Measurements from ENCODE around the gene XRCC5. TPM values are rescaled to one million over a fixed set of nuclear protein-coding genes. Genes with fewer than 3 reads are reported as not detected.

Gene XRCC5
- polyA plus RNA-seq, 3 donors from 2014 or later = 301 to 350 (median 303) TPM

DNA sequence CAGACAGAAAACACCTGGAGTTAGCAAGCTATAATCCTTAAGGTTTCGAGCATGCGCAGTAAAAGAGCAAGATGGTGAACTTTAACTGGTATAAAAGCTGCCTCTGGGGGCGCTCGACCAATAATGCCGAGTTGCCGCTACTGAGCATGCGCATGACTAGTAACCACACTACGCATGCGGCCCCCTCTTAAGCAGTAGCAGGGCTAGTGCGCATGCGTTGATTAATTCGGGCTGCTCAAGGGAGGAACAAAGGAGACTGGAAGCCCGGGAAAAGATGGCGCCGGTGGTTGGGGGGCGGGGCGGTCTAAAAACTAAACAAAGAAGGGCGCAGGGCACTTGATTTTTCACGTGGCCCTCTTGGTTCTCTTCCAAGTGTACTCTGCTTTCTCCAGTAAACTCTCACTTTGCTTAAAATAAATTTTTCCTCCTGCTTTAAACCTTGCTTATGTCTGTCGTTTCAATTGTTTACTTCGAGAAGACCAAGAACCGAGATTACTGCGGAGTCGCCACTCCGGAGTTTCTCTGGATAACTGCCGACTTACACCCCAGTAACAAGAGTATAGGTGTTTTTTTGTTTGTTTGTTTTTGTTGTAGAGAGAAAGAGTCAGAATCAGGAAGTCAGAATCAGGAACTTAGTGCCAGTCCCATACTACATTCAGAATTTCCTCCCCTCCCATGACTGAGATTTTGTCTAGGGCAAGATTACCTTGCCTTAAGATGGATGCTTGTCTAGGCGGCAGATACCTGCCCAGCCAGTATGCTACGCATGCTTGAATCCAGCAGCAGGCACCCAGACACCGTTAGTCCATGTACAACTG is 5.8 kb downstream of the XRCC5 start:
- Mint-ChIP-seq H3K9me3 (no peaks in the 10 kb centered on the region), H3K27me3 (ENCODE audit: low read depth in 3 of 3) (peaks cover 6 to 13% (median 8%) of the 10 kb centered on the region in 3 donors), H3K27ac (peak overlapping the region; percentile 91 to 99 (median 96)), H3K4me1 (peaks cover 73 to 97% of the 10 kb centered on the region in 2 donors), H3K4me3 (peak overlapping the region; percentile 85 to 95 (median 90)), H3K36me3 (peaks cover 17 to 57% (median 26%) of the 10 kb centered on the region in 3 donors)
- peak; percentile 96 to 97 (median 97) for DNase-seq

- Mint-ChIP-seq H3K27ac (peak overlapping the region; percentile 11 to 96 (median 51)), H3K4me3 (peak overlapping the region in 2 of 5 donors; percentile 17 to 31), H3K27me3 (ENCODE audit: low read depth in 3 of 3) (peaks cover 3 to 8% (median 7%) of the 10 kb centered on the region in 3 donors), H3K36me3 (peaks cover 23 to 66% (median 25%) of the 10 kb centered on the region in 3 donors), H3K9me3 (no peaks in the 10 kb centered on the region), H3K4me1 (peaks cover 59 to 90% of the 10 kb centered on the region in 2 donors)
- no peak for DNase-seq
Measured at GRCh38 chr2:216116418-216116817, 7.3 kb downstream of the XRCC5 start.

GRCh38 chr2:216117561-216118340 is 8.6 kb downstream of the XRCC5 start:
- H3K27me3 Mint-ChIP-seq (ENCODE audit: low read depth in 3 of 3) = peaks cover 4 to 10% (median 7%) of the 10 kb centered on the region in 3 donors
- peak overlapping the region in 2 of 6 donors; percentile 22 to 43 for H3K27ac Mint-ChIP-seq
- H3K9me3 Mint-ChIP-seq = no peaks in the 10 kb centered on the region
- peaks cover 49 to 82% of the 10 kb centered on the region in 2 donors for H3K4me1 Mint-ChIP-seq
- H3K4me3 Mint-ChIP-seq = peak overlapping the region in 1 of 5 donors; percentile 33
- peaks cover 23 to 71% (median 28%) of the 10 kb centered on the region in 3 donors for H3K36me3 Mint-ChIP-seq
- DNase-seq = no peak

DNA sequence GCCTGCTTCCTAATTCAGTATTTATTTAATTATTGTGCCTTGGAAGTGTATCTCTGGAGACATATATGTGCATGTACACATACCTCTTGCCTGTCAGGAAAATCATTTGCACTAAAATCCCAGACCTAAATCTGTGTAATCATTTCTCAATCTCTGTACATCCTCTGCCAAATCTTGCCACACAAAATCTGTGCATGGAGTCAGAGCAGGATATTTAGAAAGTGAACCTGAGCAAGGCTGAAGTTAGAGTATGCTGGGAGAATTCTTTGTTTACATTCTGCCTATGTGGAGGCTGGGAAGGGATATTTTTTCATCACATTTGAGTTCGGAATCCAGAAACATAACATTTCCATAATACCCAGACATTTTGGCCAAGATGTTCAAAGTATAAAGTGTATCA is 9.3 kb downstream of the XRCC5 start:
- Mint-ChIP-seq H3K4me1 (peaks cover 42 to 75% of the 10 kb centered on the region in 2 donors), H3K4me3 (no peak overlapping the region), H3K27ac (peak overlapping the region in 3 of 6 donors; percentile 22 to 70 (median 40)), H3K9me3 (no peaks in the 10 kb centered on the region), H3K36me3 (peaks cover 26 to 66% (median 28%) of the 10 kb centered on the region in 3 donors), H3K27me3 (ENCODE audit: low read depth in 3 of 3) (peaks cover 4 to 10% (median 7%) of the 10 kb centered on the region in 3 donors)
- DNase-seq = no peak

- Mint-ChIP-seq H3K36me3 (peaks cover 26 to 63% (median 32%) of the 10 kb centered on the region in 3 donors), H3K27me3 (ENCODE audit: low read depth in 3 of 3) (peaks cover 4 to 10% (median 6%) of the 10 kb centered on the region in 3 donors)
Measured at GRCh38 chr2:216119146-216119545, 10.0 kb downstream of the XRCC5 start.

GRCh38 chr2:216119986-216120385 is 10.8 kb downstream of the XRCC5 start:
- Mint-ChIP-seq H3K27ac (peak overlapping the region in 4 of 6 donors; percentile 43 to 72 (median 53)), H3K4me1 (peaks cover 34 to 71% of the 10 kb centered on the region in 2 donors), H3K36me3 (peaks cover 30 to 64% (median 40%) of the 10 kb centered on the region in 3 donors), H3K27me3 (ENCODE audit: low read depth in 3 of 3) (peaks cover 0 to 4% (median 1%) of the 10 kb centered on the region in 3 donors), H3K4me3 (no peak overlapping the region), H3K9me3 (no peaks in the 10 kb centered on the region)
- DNase-seq = no peak

More at GRCh38 chr2:216119146-216119545, 10.0 kb downstream of the XRCC5 start:
- DNase-seq = no peak
- Mint-ChIP-seq H3K4me1 (peaks cover 38 to 71% of the 10 kb centered on the region in 2 donors), H3K27ac (peak overlapping the region in 2 of 6 donors; percentile 40 to 74), H3K9me3 (no peaks in the 10 kb centered on the region), H3K4me3 (no peak overlapping the region)

DNA sequence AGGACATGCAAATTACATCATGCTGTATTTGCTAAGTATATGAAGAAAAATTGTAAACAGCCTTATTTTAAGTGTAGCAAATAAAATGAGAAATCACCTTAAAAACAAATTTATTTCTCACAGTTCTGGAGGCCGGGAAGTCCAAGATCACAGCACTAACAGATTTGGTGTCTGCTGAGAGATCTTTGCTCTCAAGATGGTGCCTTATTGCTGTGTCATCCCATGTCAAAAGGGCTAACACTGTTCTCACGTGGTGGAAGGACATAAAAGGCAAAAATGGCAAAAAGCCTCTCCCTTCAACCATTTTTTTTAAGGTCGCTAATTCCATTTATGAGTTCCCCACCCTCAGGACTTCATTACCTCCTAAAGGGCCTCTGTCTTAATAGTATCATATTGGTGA is 12.1 kb downstream of the XRCC5 start:
- no peak overlapping the region for H3K4me3 Mint-ChIP-seq
- no peak for DNase-seq
- peaks cover 0 to 2% (median 1%) of the 10 kb centered on the region in 3 donors for H3K27me3 Mint-ChIP-seq (ENCODE audit: low read depth in 3 of 3)
- H3K4me1 Mint-ChIP-seq = peaks cover 25 to 68% of the 10 kb centered on the region in 2 donors
- H3K9me3 Mint-ChIP-seq = no peaks in the 10 kb centered on the region
- peak overlapping the region in 2 of 6 donors; percentile 42 to 51 for H3K27ac Mint-ChIP-seq
- peaks cover 35 to 68% (median 48%) of the 10 kb centered on the region in 3 donors for H3K36me3 Mint-ChIP-seq

- no peak for DNase-seq
- H3K4me1 Mint-ChIP-seq = peaks cover 19 to 67% of the 10 kb centered on the region in 2 donors
- peaks cover 20 to 69% (median 38%) of the 10 kb centered on the region in 3 donors for H3K36me3 Mint-ChIP-seq
- peaks cover 0 to under 1% (median 0%) of the 10 kb centered on the region in 3 donors for H3K27me3 Mint-ChIP-seq (ENCODE audit: low read depth in 3 of 3)
- H3K9me3 Mint-ChIP-seq = no peaks in the 10 kb centered on the region
- no peak overlapping the region for H3K4me3 Mint-ChIP-seq
- H3K27ac Mint-ChIP-seq = peak overlapping the region in 4 of 6 donors; percentile 14 to 73 (median 47)
Measured at GRCh38 chr2:216126943-216127342, 17.8 kb downstream of the XRCC5 start.

- Mint-ChIP-seq H3K4me3 (no peak overlapping the region), H3K9me3 (no peaks in the 10 kb centered on the region), H3K4me1 (peaks cover 13 to 64% of the 10 kb centered on the region in 2 donors), H3K36me3 (peaks cover 23 to 75% (median 42%) of the 10 kb centered on the region in 3 donors), H3K27me3 (ENCODE audit: low read depth in 3 of 3) (peaks cover 0 to 1% (median 0%) of the 10 kb centered on the region in 3 donors), H3K27ac (peak overlapping the region in 1 of 6 donors; percentile 28)
- DNase-seq = no peak
Measured at GRCh38 chr2:216130346-216130971, 21.3 kb downstream of the XRCC5 start.

DNA sequence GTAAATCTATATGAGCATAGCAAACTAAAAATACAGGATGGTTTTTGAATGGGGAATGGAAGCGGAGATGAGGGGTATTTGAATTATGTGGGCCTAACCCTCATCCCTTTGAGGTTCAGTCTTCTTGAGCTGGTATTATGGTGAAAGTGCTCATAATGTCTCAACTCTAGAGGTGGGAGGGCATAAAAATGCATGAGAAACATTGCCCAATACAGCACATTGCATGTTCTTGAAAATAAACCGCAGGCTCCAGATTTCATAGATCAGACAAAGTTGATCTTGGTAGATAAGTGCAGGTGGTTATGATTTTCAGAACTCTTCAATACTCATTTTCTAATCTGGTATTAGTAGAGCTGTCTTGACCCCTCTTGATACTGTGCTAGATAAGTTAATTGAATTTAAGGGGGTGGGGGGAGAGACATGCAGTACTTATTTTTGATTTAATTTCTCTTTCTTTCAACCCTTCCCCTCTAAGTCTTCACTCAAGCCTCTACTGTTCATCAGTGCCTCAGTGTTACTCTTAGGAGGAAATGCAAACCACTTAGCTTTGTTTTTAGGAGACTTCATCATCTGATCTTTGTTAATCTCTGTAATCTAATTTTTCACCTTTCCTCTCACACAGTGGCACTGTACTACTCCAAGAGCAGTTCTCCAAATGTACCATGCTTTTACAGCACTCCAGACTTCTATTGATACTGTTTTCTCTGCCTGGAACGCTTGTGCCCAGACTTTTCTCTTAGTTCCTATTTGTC is 22.2 kb downstream of the XRCC5 start:
- Mint-ChIP-seq H3K4me3 (no peak overlapping the region), H3K4me1 (peaks cover 13 to 56% of the 10 kb centered on the region in 2 donors), H3K9me3 (no peaks in the 10 kb centered on the region), H3K27me3 (ENCODE audit: low read depth in 3 of 3) (peaks cover 0 to 1% (median 0%) of the 10 kb centered on the region in 3 donors), H3K27ac (peak overlapping the region in 2 of 6 donors; percentile 6 to 53), H3K36me3 (peaks cover 19 to 70% (median 39%) of the 10 kb centered on the region in 3 donors)
- no peak for DNase-seq

DNA sequence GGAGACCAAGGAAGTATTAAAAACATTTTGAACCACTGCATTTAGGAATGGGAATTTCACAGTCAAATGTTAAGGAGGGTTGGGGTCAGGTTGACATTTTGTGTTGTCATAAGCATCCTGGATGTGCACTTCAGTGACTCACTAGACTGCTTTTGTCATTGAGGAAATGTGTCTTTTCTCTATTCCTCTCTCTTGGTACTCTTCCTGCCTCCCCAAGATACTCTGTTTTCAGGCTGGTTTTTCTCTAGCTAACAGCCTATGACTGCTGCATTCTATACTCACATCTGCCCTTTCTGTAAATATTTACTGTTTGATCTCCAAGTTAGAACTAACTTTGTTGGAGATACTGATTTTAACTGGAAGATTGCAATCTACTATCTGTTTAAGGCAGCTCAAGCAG is 23.4 kb downstream of the XRCC5 start:
- Mint-ChIP-seq H3K9me3 (no peaks in the 10 kb centered on the region), H3K4me3 (no peak overlapping the region), H3K27ac (peak overlapping the region in 2 of 6 donors; percentile 40 to 58), H3K4me1 (peaks cover 8 to 43% of the 10 kb centered on the region in 2 donors), H3K36me3 (peaks cover 25 to 69% (median 42%) of the 10 kb centered on the region in 3 donors), H3K27me3 (ENCODE audit: low read depth in 3 of 3) (peaks cover 0 to 1% (median 0%) of the 10 kb centered on the region in 3 donors)
- DNase-seq = no peak

GRCh38 chr2:216133397-216133796 is 24.2 kb downstream of the XRCC5 start:
- H3K27ac Mint-ChIP-seq = peak overlapping the region in 5 of 6 donors; percentile 7 to 37 (median 11)
- H3K36me3 Mint-ChIP-seq = peaks cover 25 to 71% (median 50%) of the 10 kb centered on the region in 3 donors
- H3K4me3 Mint-ChIP-seq = no peak overlapping the region
- H3K27me3 Mint-ChIP-seq (ENCODE audit: low read depth in 3 of 3) = peaks cover 0 to 1% (median 0%) of the 10 kb centered on the region in 3 donors
- no peaks in the 10 kb centered on the region for H3K9me3 Mint-ChIP-seq
- no peak for DNase-seq
- peaks cover 6 to 35% of the 10 kb centered on the region in 2 donors for H3K4me1 Mint-ChIP-seq
